ENCODE measurements around the gene AKAP13.

DNA sequence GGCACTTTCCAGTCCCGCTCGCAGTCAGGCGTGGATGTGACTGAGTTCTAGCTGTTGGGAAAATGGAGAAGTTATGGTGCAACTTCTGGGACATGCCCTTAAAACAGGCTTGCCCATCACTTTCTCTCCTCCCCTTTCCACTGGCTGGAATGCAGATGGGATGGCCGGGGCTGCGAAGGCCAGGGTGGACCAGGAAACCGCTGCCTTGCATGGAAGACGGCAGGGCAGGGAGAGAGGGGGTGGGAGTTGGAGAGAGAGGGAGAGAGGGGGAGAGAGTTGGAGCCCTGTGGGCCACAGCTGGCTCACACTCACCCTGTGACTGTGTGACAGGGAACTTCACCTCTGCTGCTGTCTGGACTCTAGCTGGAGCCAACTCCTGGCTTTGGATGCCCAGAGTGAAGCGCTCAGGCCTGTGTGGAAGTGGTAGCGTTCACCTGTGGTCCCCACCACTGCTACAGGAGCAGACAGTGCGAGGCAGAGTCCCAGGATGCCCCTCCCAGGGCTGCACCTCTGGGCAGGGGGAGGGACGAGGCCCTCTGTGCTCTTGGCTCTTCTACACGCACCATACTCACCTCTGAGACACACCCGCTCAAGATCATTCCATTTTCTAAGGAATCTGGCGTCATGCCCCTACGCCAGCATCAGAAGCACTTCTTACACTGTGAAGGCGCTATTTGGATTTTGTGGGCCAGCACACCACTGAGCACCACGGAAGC, 377.7 kb downstream of the AKAP13 start:
- TF ChIP-seq, protein P1, sequence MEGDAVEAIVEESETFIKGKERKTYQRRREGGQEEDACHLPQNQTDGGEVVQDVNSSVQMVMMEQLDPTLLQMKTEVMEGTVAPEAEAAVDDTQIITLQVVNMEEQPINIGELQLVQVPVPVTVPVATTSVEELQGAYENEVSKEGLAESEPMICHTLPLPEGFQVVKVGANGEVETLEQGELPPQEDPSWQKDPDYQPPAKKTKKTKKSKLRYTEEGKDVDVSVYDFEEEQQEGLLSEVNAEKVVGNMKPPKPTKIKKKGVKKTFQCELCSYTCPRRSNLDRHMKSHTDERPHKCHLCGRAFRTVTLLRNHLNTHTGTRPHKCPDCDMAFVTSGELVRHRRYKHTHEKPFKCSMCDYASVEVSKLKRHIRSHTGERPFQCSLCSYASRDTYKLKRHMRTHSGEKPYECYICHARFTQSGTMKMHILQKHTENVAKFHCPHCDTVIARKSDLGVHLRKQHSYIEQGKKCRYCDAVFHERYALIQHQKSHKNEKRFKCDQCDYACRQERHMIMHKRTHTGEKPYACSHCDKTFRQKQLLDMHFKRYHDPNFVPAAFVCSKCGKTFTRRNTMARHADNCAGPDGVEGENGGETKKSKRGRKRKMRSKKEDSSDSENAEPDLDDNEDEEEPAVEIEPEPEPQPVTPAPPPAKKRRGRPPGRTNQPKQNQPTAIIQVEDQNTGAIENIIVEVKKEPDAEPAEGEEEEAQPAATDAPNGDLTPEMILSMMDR (IDR thresholded peaks at IDR 0.05): no peak
- TF ChIP-seq EZH2 (IDR thresholded peaks at IDR 0.05; ENCODE audit: borderline replicate concordance, insufficient read depth, low read depth, low read length, poor library complexity, severe bottlenecking): no peak

Measured in B cell (primary cell).